ENCODE data around the gene AAMP.
A peak's percentile ranks its signal among the peaks of the same experiment; 100 is the strongest.
"Not testable (repeated sequence)": the region's sequence is repeated elsewhere in the genome, so short reads cannot be mapped to it uniquely, and the experiment has no call there.

AAMP gene

DNA sequence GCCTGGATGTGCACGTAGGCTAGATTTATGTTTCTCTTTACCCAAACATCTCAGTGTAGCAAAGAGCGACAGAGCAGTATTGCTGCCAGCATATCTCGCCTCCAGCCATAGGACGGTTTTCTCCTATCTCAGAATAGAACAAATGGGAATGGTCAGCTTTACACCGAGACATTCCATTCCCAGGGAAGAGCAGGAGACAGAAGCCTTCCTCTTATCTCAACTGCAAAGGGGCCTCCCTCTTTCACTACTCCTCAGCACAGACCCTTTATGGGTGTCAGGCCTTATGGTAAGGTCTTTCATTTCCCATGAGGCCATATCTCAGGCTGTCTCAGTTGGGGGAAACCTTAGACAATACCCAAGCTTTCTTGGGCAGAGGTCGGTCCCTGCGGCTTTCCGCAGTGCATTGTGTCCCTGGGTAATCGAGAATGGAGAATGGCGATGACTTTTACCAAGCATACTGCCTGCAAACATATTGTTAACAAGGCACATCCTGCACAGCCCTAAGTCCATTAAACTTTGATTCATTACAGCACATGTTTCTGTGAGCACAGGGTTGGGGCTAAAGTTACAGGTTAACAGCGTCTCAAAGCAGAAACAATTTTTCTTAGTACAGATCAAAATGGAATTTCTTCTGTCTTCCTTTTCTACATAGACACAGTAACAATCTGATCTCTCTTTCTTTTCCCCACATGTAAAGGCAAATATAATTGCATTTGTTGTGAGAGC, 41.8 kb upstream of the AAMP start:
- H2BK15ac ChIP-seq (ENCODE audit: low read depth, poor library complexity, severe bottlenecking); H3K4ac ChIP-seq (ENCODE audit: low read depth in 1 of 2, low read length in 2 of 2); H4K91ac ChIP-seq (ENCODE audit: low read length); H3K23ac ChIP-seq (ENCODE audit: low read length in 2 of 2); H3K36me3 ChIP-seq (ENCODE audit: control insufficient read depth in 1 of 2, insufficient read depth in 2 of 2, low read depth in 1 of 2, low read length in 2 of 2); DNase-seq; H2BK120ac ChIP-seq (ENCODE audit: low read depth, low read length); H4K8ac ChIP-seq (ENCODE audit: low read length); H2AK5ac ChIP-seq (ENCODE audit: low read length, severe bottlenecking); H3K27ac ChIP-seq (ENCODE audit: low read length, poor library complexity, severe bottlenecking); H3K9me3 ChIP-seq (ENCODE audit: control insufficient read depth, low read length); H3K79me1 ChIP-seq (replicated peaks; ENCODE audit: low read length, poor library complexity, severe bottlenecking); H3K4me2 ChIP-seq (ENCODE audit: low read length, poor library complexity, severe bottlenecking); H3K4me3 ChIP-seq (ENCODE audit: insufficient read depth in 1 of 2, low read depth in 1 of 2, low read length in 2 of 2); H2AFZ ChIP-seq (ENCODE audit: low read depth, low read length); H3K9ac ChIP-seq (ENCODE audit: low read length); H2BK5ac ChIP-seq (ENCODE audit: low read depth, low read length, poor library complexity, severe bottlenecking); H3K4me1 ChIP-seq (ENCODE audit: control insufficient read depth, insufficient read depth, low read depth, low read length); H3K14ac ChIP-seq (ENCODE audit: low read length in 2 of 2): not testable (repeated sequence)
- 55% methylated on average over 8 of the region's 11 CpGs for WGBS
- peak overlapping the region in 1 of 2 experiments; percentile 10 for H2BK12ac ChIP-seq (ENCODE audit: low read length in 2 of 2)
- peak overlapping the region in 1 of 2 experiments; percentile 40 for H3K18ac ChIP-seq (ENCODE audit: low read depth in 1 of 2, low read length in 2 of 2)
- H3K27me3 ChIP-seq (ENCODE audit: control insufficient read depth in 1 of 2, insufficient read depth in 1 of 2, low read length in 2 of 2): peaks cover 5 to 11% of the 10 kb centered on the region in 2 experiments

DNA sequence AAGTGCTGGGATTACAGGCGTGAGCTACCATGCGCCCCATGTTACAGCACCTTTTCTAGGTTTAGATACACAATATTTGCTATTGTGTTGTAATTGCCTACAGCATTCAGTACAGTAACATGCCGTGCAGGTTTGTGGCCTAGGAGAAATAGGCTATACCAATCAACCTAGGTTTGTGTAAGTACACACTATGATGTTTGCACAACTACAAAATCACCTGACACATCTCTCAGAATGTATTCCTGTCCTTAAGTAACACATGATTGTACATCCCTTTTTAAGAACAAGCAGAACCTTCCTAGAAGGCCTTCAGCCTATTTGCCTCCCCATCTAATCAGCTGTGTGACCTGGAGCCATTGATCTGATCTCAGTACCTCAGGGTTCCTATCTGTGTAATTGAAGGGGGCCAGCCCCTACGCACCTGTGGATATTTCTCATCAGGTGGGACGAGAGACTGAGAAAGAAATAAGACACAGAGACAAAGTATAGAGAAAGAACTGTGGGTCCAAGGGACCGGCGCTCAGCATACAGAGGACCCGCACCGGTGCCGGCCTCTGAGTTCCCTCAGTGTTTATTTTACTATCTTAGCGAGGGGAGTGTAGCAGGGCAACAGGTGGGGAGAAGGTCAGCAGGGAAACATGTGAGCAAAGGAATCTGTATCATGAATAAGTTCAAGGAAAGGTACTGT, 41.1 kb upstream of the AAMP start:
- no peak overlapping the region for H2BK120ac ChIP-seq (ENCODE audit: low read depth, low read length)
- no peaks in the 10 kb centered on the region for H3K9me3 ChIP-seq (ENCODE audit: control insufficient read depth, low read length)
- H2BK12ac ChIP-seq (ENCODE audit: low read length in 2 of 2): no peak overlapping the region
- no peaks in the 10 kb centered on the region for H3K4me1 ChIP-seq (ENCODE audit: control insufficient read depth, insufficient read depth, low read depth, low read length)
- H3K14ac ChIP-seq (ENCODE audit: low read length in 2 of 2): no peak overlapping the region
- no peak overlapping the region for H4K91ac ChIP-seq (ENCODE audit: low read length)
- H3K79me1 ChIP-seq (replicated peaks; ENCODE audit: low read length, poor library complexity, severe bottlenecking): no peaks in the 10 kb centered on the region
- no peak overlapping the region for H2AK5ac ChIP-seq (ENCODE audit: low read length, severe bottlenecking)
- no peak overlapping the region for H3K9ac ChIP-seq (ENCODE audit: low read length)
- peaks cover 5 to 16% of the 10 kb centered on the region in 2 experiments for H3K27me3 ChIP-seq (ENCODE audit: control insufficient read depth in 1 of 2, insufficient read depth in 1 of 2, low read length in 2 of 2)
- no peak overlapping the region for H3K23ac ChIP-seq (ENCODE audit: low read length in 2 of 2)
- no peak overlapping the region for H3K18ac ChIP-seq (ENCODE audit: low read depth in 1 of 2, low read length in 2 of 2)
- no peak overlapping the region for H2BK15ac ChIP-seq (ENCODE audit: low read depth, poor library complexity, severe bottlenecking)
- H3K36me3 ChIP-seq (ENCODE audit: control insufficient read depth in 1 of 2, insufficient read depth in 2 of 2, low read depth in 1 of 2, low read length in 2 of 2): no peaks in the 10 kb centered on the region
- no peak overlapping the region for H2AFZ ChIP-seq (ENCODE audit: low read depth, low read length)
- no peak overlapping the region for H2BK5ac ChIP-seq (ENCODE audit: low read depth, low read length, poor library complexity, severe bottlenecking)
- no peak overlapping the region for H3K4ac ChIP-seq (ENCODE audit: low read depth in 1 of 2, low read length in 2 of 2)
- H4K8ac ChIP-seq (ENCODE audit: low read length): no peak overlapping the region
- 86% methylated on average over 9 of the region's 11 CpGs for WGBS
- no peak for DNase-seq
- H3K4me3 ChIP-seq (ENCODE audit: insufficient read depth in 1 of 2, low read depth in 1 of 2, low read length in 2 of 2): no peak overlapping the region
- no peak overlapping the region for H3K4me2 ChIP-seq (ENCODE audit: low read length, poor library complexity, severe bottlenecking)
- no peak overlapping the region for H3K27ac ChIP-seq (ENCODE audit: low read length, poor library complexity, severe bottlenecking)

DNA sequence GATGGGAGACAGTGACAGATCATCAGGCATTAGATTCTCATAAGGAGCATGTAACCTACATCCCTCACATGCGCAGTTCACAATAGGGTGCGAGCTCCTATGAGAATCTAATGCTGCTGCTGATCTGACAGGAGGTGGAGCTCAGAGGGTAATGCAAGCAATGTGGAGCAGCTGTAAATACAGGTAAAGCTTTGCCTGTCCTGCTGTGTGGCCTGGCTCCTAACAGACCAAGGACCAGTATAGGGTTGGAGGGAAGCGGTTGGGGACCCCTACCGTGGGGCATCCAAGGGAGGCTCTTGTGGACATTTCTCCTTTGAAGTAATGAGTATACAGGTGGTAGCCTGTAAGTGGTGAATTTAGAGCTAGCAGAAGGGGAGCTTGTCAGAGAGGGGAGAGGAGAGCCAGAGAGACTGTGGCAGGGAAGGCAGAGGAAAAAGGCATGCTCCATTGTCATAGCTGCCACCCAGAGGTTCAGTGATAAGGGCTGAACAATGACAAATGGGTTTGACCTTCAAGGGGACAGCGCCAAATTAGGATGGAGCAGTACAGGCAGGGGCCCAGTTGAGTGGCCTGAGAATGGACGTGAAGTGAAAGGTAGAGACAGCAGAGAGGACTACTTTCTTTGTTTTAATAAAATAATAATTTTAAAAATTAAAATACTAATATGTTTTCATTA, 37.6 kb upstream of the AAMP start:
- Histone ChIP-seq H2BK120ac (ENCODE audit: low read depth, low read length) (no peak overlapping the region), H3K27me3 (ENCODE audit: control insufficient read depth in 1 of 2, insufficient read depth in 1 of 2, low read length in 2 of 2) (peaks cover 5 to 22% of the 10 kb centered on the region in 2 experiments), H3K4me1 (ENCODE audit: control insufficient read depth, insufficient read depth, low read depth, low read length) (no peaks in the 10 kb centered on the region), H2BK15ac (ENCODE audit: low read depth, poor library complexity, severe bottlenecking) (no peak overlapping the region), H3K9ac (ENCODE audit: low read length) (no peak overlapping the region), H2AK5ac (ENCODE audit: low read length, severe bottlenecking) (no peak overlapping the region), H3K4me2 (ENCODE audit: low read length, poor library complexity, severe bottlenecking) (no peak overlapping the region), H3K4me3 (ENCODE audit: insufficient read depth in 1 of 2, low read depth in 1 of 2, low read length in 2 of 2) (no peak overlapping the region), H3K36me3 (ENCODE audit: control insufficient read depth in 1 of 2, insufficient read depth in 2 of 2, low read depth in 1 of 2, low read length in 2 of 2) (no peaks in the 10 kb centered on the region), H4K91ac (ENCODE audit: low read length) (no peak overlapping the region), H3K4ac (ENCODE audit: low read depth in 1 of 2, low read length in 2 of 2) (no peak overlapping the region), H3K23ac (ENCODE audit: low read length in 2 of 2) (no peak overlapping the region), H2BK12ac (ENCODE audit: low read length in 2 of 2) (no peak overlapping the region), H3K27ac (ENCODE audit: low read length, poor library complexity, severe bottlenecking) (no peak overlapping the region), H3K18ac (ENCODE audit: low read depth in 1 of 2, low read length in 2 of 2) (no peak overlapping the region), H4K8ac (ENCODE audit: low read length) (no peak overlapping the region), H3K14ac (ENCODE audit: low read length in 2 of 2) (no peak overlapping the region), H3K79me1 (replicated peaks; ENCODE audit: low read length, poor library complexity, severe bottlenecking) (no peaks in the 10 kb centered on the region), H3K9me3 (ENCODE audit: control insufficient read depth, low read length) (no peaks in the 10 kb centered on the region), H2BK5ac (ENCODE audit: low read depth, low read length, poor library complexity, severe bottlenecking) (no peak overlapping the region), H2AFZ (ENCODE audit: low read depth, low read length) (no peak overlapping the region)
- DNase-seq: no peak
- 91% methylated on average over 5 of the region's 6 CpGs for WGBS
